ENCODE measurements around the gene NOTUM. TPM values are rescaled to one million over a fixed set of nuclear protein-coding genes. Genes with fewer than 3 reads are reported as not detected.

NOTUM gene
- total RNA-seq, 1 donor from 2014 or later: 1.6 TPM

DNA sequence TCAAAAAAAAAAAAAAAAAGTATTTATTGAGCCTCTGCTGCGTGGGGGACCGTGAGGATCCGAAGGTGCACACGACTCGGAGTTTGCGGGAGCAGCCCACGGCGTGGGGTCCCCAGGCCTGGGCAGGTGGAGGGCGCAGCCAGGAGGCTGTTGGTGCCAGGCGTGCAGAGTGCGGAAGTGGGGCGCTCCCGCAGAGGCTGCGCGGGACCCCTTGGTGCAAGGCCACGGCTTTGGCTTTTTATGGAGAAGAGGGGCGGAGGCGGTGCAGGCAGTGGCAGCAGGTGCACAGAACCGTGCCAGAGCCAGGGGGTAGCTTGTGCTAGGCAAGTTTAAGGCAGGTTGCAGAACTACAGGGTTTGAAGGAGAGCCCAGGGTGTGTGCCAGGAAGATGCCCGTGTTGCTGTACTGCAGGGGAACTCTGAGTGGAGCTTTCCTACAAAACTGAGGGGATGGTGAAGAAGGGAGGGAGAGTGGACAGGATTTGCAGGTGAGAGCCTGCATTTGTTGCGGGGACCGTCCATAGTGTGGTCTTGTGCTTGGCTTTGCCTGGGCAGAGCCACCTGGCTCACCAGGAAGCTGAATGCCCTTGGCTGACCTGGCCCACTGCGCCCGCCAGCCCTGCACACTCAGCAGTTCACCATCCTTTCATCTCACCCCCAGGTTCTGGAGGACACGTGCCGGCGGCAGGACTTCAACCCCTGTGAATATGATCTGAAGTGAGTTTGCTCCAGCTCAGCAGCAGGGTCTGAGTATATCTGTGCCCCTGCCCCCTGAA, 17.7 kb upstream of the NOTUM start:
- intact Hi-C loops (cut with micrococcal nuclease): no loop called here

- intact Hi-C loops (cut with micrococcal nuclease): loop anchor here (1.0 to 2.0 kb wide), 5 partner anchors 9 to 121 kb away; partner anchors contain the start of genes FASN, LRRC45, P4HB and PYCR1
Measured at GRCh38 chr17:81977211-81977808, 16.3 kb upstream of the NOTUM start, which contains the start of gene ASPSCR1. Gene ASPSCR1 (plus strand): TSS chr17:81977629. CDS start chr17:81977647, 18 bp downstream.

- intact Hi-C loops (cut with micrococcal nuclease): loop anchor here (1.0 to 2.0 kb wide), 5 partner anchors 8 to 122 kb away; partner anchors contain the start of genes FASN, LRRC45, P4HB and PYCR1
Measured at GRCh38 chr17:81976332-81977210, 15.6 kb upstream of the NOTUM start.

DNA sequence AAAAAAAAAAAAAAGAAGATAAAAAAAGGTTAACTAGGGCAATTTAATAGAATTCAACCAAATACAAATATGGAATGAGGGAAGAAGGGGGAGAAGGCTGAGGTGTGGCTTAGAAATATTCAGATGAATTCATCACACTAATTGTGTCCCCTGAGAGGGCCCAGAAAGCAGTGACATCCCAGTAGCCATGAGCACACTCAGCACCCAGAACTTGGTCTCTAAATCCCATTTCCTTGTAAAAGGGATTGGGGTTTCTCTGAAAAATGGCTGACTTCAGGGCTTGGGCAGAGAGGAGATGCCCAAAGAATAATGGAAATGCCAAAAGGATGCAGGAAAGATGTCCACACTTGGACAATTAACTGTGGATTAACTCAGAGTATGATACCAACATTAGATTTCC, 12.4 kb upstream of the NOTUM start:
- intact Hi-C loops (cut with micrococcal nuclease): no loop called here

- intact Hi-C loops (cut with micrococcal nuclease): loop anchor here (1.0 to 5.0 kb wide), 4 partner anchors 8 to 1707 kb away; partner anchors contain the start of genes ALYREF, ANAPC11, ASPSCR1 and DCXR
Measured at GRCh38 chr17:81968850-81969812, 8.1 kb upstream of the NOTUM start.

DNA sequence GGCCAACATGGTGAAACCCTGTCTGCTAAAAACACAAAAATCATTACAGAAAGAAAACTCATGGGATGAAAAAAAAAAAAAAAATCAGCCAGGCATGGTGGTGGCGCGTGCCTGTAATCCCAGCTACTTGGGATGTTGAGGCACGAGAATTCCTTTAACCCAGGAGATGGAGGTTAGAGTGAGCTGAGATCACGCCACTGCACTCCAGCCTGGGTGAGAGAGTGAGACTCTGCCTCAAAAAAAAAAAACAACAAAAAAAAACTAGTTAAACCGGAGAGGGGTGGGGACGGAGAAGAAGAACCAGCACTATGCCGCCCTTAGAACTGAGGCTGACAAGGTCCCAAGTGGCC, 7.4 kb upstream of the NOTUM start:
- intact Hi-C loops (cut with micrococcal nuclease): loop anchor here (1.0 to 5.0 kb wide), 4 partner anchors 9 to 1706 kb away; partner anchors contain the start of genes ALYREF, ANAPC11, ASPSCR1 and DCXR

GRCh38 chr17:81967533-81968395, 6.8 kb upstream of the NOTUM start:
- intact Hi-C loops (cut with micrococcal nuclease): loop anchor here (1.0 to 5.0 kb wide), 4 partner anchors 10 to 1705 kb away; partner anchors contain the start of genes ALYREF, ANAPC11, ASPSCR1 and DCXR

GRCh38 chr17:81967244-81967532, 6.2 kb upstream of the NOTUM start:
- intact Hi-C loops (cut with micrococcal nuclease): loop anchor here (5.0 kb wide), 1 partner anchor 1705 kb away; the partner anchor contains the start of gene RNF213

GRCh38 chr17:81966343-81967243, 5.6 kb upstream of the NOTUM start:
- intact Hi-C loops (cut with micrococcal nuclease): loop anchor here (5.0 kb wide), 1 partner anchor 1704 kb away; the partner anchor contains the start of gene RNF213

GRCh38 chr17:81964081-81964849, 3.3 kb upstream of the NOTUM start:
- intact Hi-C loops (cut with micrococcal nuclease): no loop called here

GRCh38 chr17:81962499-81963441, 1.8 kb upstream of the NOTUM start:
- intact Hi-C loops (cut with micrococcal nuclease): no loop called here

- intact Hi-C loops (cut with micrococcal nuclease): no loop called here
Measured at GRCh38 chr17:81961521-81962498, 823 bp upstream of the NOTUM start.

DNA sequence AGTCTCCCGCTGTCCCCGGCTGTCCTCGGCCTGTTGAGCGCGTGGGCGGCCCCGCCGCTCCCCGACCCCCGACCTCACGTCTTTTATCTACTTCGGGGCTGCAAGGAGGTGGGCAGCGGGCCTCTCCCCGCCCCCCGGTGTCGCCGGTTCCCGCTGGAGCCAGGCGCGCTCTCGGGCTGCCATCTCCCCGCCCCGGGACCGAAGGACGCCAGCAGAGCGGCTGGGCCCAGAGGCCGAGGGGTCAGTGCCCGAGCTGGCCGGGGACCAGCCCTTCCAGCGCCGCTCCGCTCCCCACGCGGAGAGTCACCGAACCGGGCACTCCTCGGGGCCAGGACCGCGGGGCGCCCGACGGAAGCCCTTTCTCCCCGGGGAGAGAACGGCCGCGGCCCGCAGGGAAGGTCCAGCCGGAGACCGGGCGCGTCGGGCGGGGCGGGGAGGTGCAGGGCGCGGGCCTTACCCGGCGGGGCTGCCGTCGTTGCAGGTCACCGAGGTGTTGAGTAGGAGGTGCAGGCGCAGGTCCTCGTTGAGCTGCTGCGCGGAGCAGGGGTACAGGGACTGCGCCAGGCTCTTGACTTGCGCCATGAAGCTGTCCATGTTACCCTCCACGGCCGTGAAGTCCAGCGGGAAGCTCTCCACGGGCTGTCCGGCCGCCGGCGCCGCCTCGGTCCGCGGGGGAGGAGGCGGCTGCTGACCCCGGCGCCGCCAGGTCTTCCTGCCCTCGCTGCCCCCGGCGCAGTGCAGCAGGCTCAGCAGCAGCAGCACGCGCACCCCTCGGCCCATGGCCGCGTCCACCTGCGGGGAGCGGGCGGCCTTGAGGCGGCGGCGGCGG, 643 bp downstream of the NOTUM start:
- intact Hi-C loops (cut with micrococcal nuclease): no loop called here
